Esophagus squamous epithelium (tissue), 5 donors: Measurements from ENCODE around the gene ZNF283. TPM values are rescaled to one million over a fixed set of nuclear protein-coding genes. Genes with fewer than 3 reads are reported as not detected.

Experiments
- DNase-seq: peaks from one replicate; lab custom pipeline; 2025; lab: John Stamatoyannopoulos, UW
- H3K27ac ChIP-seq, 4 donors: fragments of 200-600 bp; sonication (generic); one replicate each; pipeline ENCODE4 v1.5.1; 2016 to 2019; ENCODE audit warnings: mild to moderate bottlenecking in 1 of 4
- H3K27me3 ChIP-seq, 4 donors: fragments of 200-600 bp; sonication (generic); 1 replicate in 3 of 4; 2 replicates in 1 of 4; pipeline versions ENCODE4 v1.5.1 to v1.6.0; 2017 to 2021; ENCODE audit warnings: antibody characterized with exemption in 1 of 4
- H3K36me3 ChIP-seq, 3 donors: fragments of 200-600 bp; sonication (generic); one replicate each; pipeline ENCODE4 v1.5.1; 2016 to 2019
- H3K4me1 ChIP-seq, 3 donors: fragments of 200-600 bp; sonication (generic); one replicate each; pipeline ENCODE4 v1.5.1; 2017 to 2019
- H3K4me3 ChIP-seq, 4 donors: fragments of 200-600 bp; sonication (generic); 1 replicate in 3 of 4; 2 replicates in 1 of 4; pipeline ENCODE4 v1.5.1; 2016 to 2019; ENCODE audit warnings: mild to moderate bottlenecking in 2 of 4, moderate library complexity in 1 of 4
- H3K9me3 ChIP-seq, 3 donors: fragments of 200-600 bp; sonication (generic); one replicate each; pipeline ENCODE4 v1.5.1; 2016 to 2019
- CTCF ChIP-seq, 6 experiments: fragments of 450-650 bp in 4 of 6; fragments of 200-600 bp in 2 of 6; sonication (generic) in 2 of 6; IDR thresholded peaks; one replicate each; pipeline ENCODE4 v1.5.1; 2016 to 2019; ENCODE audit warnings: antibody characterized with exemption in 6 of 6, mild to moderate bottlenecking in 4 of 6, moderate library complexity in 4 of 6
- POLR2A ChIP-seq, 4 donors: fragments of 450-650 bp; IDR thresholded peaks; one replicate each; pipeline ENCODE4 v1.6.1; 2017; ENCODE audit warnings: antibody characterized with exemption in 4 of 4, mild to moderate bottlenecking in 4 of 4, moderate library complexity in 3 of 4
- WGBS, 2 donors: methylation state at CpG; one replicate each; pipeline ENCODE4 v1.1.5; 2018; 5-methylcytosine and 5-hydroxymethylcytosine counted together
- intact Hi-C: fragments of 100-400 bp; cut with DNase I; formaldehyde crosslinking; loops from one replicate; pipeline ENCODE4 v1.15.0; 2022
- total RNA-seq, 4 donors: library from RNA; depleted of rRNA; stranded (reverse); fragments of >200 nt; gene quantifications; one replicate each; pipeline ENCODE4 v1.1.0, GENCODE V29; 2016
- donor health status: DM: yes; HTN: yes; CAD: no.

The ZNF283 gene
- total RNA-seq, 4 donors from 2014 or later = 1.5 to 19.1 (median 6.5) TPM

DNA sequence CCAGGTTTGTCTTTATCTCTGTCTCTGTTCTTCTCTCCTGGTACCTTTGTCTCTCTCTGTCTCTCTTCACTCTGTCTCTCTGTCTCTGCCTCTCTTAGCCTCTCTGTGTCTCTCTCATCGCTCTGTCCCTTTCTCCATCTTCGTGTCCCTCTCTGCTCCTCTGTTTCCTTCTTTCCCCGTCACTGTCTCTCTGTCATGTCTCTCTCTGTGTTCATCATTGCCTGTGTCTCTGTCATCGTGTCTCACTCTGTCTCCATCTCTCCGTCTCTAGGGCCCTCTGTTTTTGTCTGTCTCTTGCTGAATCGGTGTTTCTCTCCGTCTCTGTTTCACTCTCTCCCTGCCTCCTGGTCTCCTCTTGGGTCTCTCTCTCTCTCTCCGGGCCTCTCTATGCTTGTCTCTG, 43.5 kb upstream of the ZNF283 start:
- H3K9me3 ChIP-seq = no peaks in the 10 kb centered on the region
- no peak overlapping the region for H3K4me3 ChIP-seq
- no peak for DNase-seq
- peak overlapping the region; percentile 14 to 79 (median 70) for H3K27ac ChIP-seq
- H3K36me3 ChIP-seq = no peaks in the 10 kb centered on the region
- no peak for TF ChIP-seq POLR2A (IDR thresholded peaks at IDR 0.05)
- TF ChIP-seq CTCF (IDR thresholded peaks at IDR 0.05) = no peak
- H3K27me3 ChIP-seq = peaks cover 0 to 10% (median 0%) of the 10 kb centered on the region in 4 donors
- 71 to 72% methylated on average over 8 of the region's 8 CpGs for WGBS, 2 donors
- intact Hi-C loops = loop anchor here (5.0 to 10.0 kb wide), 2 partner anchors 36 to 109 kb away; partner anchors contain the start of gene PLAUR
- H3K4me1 ChIP-seq = peaks cover 35 to 70% (median 45%) of the 10 kb centered on the region in 3 donors

DNA sequence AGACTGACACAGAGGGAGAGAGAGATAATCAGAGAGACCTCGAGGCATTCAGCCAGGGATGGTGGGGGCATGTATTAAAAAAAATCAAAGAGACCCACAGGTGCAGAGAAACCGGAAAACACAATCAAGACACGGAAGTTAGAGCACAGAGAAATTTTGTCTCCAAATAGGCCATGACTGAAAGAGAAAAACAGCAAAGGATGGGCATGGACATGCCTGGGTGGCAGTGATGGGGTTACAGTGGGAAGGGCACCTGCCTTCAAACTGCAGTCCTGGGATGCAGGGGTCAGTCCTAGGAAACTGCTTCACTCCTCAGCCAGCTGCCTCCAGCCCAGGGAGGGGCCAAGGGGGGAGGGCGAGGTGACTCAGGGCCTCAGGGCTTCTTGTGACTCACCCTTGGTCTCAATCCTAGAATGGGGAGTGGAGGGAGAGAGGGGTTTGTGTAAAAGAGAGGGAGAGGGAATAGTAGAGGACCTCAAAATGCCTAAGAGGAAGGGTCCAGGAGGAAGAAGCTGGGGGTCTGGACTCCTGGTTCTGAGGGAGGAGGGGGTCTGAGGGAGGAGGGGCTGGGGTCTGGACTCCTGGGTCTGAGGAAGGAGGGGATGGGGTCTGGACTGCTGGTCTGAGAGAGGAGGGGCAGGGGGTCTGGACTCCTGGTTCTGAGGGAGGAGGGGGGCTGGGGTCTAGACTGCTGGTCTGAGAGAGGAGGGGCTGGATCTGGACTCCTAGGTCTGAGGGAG, 42.7 kb upstream of the ZNF283 start:
- Histone ChIP-seq H3K27ac (peak overlapping the region; percentile 59 to 79 (median 70)), H3K4me3 (no peak overlapping the region), H3K36me3 (no peaks in the 10 kb centered on the region), H3K9me3 (no peaks in the 10 kb centered on the region), H3K27me3 (peaks cover 0 to 10% (median 0%) of the 10 kb centered on the region in 4 donors), H3K4me1 (peaks cover 31 to 62% (median 37%) of the 10 kb centered on the region in 3 donors)
- WGBS, 2 donors = 32 to 38% methylated on average over 4 of the region's 4 CpGs
- TF ChIP-seq CTCF (IDR thresholded peaks at IDR 0.05) = no peak
- no peak for TF ChIP-seq POLR2A (IDR thresholded peaks at IDR 0.05)
- DNase-seq = no peak
- intact Hi-C loops = loop anchor here (5.0 to 10.0 kb wide), 2 partner anchors 37 to 110 kb away; partner anchors contain the start of gene PLAUR

GRCh38 chr19:43784981-43785808, 41.9 kb upstream of the ZNF283 start:
- peak; percentile 95 to 99 (median 98) for TF ChIP-seq CTCF (IDR thresholded peaks at IDR 0.05)
- no peak for TF ChIP-seq POLR2A (IDR thresholded peaks at IDR 0.05)
- DNase-seq = no peak
- Histone ChIP-seq H3K27me3 (peaks cover 0 to 10% (median 0%) of the 10 kb centered on the region in 4 donors), H3K4me3 (peak overlapping the region in 1 of 4 donors; percentile 36), H3K9me3 (no peaks in the 10 kb centered on the region), H3K4me1 (peaks cover 25 to 54% (median 30%) of the 10 kb centered on the region in 3 donors), H3K27ac (peak overlapping the region; percentile 59 to 79 (median 70)), H3K36me3 (no peaks in the 10 kb centered on the region)
- intact Hi-C loops = loop anchor here (5.0 to 10.0 kb wide), 2 partner anchors 38 to 110 kb away; partner anchors contain the start of gene PLAUR
- 4 to 8% methylated on average over 8 to 10 of the region's 10 CpGs for WGBS, 2 donors

GRCh38 chr19:43786665-43787064, 40.5 kb upstream of the ZNF283 start:
- WGBS, 2 donors = 60% methylated on average over 1 of the region's 1 CpG; no CpG with 5 or more reads in 1 of the 2 donors
- Histone ChIP-seq H3K4me3 (no peak overlapping the region), H3K27ac (no peak overlapping the region), H3K36me3 (no peaks in the 10 kb centered on the region), H3K9me3 (no peaks in the 10 kb centered on the region), H3K4me1 (peaks cover 13 to 40% (median 21%) of the 10 kb centered on the region in 3 donors), H3K27me3 (peaks cover 0 to 6% (median 0%) of the 10 kb centered on the region in 4 donors)
- intact Hi-C loops = loop anchor here (10.0 kb wide), 1 partner anchor 112 kb away; the partner anchor contains the start of gene PLAUR
- no peak for TF ChIP-seq POLR2A (IDR thresholded peaks at IDR 0.05)
- no peak for TF ChIP-seq CTCF (IDR thresholded peaks at IDR 0.05)
- no peak for DNase-seq
